Epithelial cell of proximal tubule (primary cell): Measurements from ENCODE around the gene SLFN5. TPM values are rescaled to one million over a fixed set of nuclear protein-coding genes. Genes with fewer than 3 reads are reported as not detected.
"Not testable (repeated sequence)": the region's sequence is repeated elsewhere in the genome, so short reads cannot be mapped to it uniquely, and the experiment has no call there.

Experiments
- DNase-seq: peaks from one replicate; pipeline ENCODE4 v3.0.0-alpha.2; 2011; ENCODE audit warnings: low read depth
- H3K4me3 ChIP-seq: 2 replicates; pipeline ENCODE4 v1.5.1; 2011; ENCODE audit warnings: low read depth, mild to moderate bottlenecking, low read length
- total RNA-seq: library from RNA; depleted of rRNA; stranded (reverse); fragments of >200 nt; gene quantifications from 2 replicates; pipeline ENCODE4 v1.2.3, GENCODE V29; 2015
- TF ChIP-seq, protein P1 (sequence below): conservative IDR thresholded peaks from 2 replicates; pipeline ENCODE4 v1.5.1; 2012; ENCODE audit warnings: low read depth, mild to moderate bottlenecking, low read length

SLFN5 gene
- total RNA-seq, 1 donor from 2014 or later, result 28.8 TPM

DNA sequence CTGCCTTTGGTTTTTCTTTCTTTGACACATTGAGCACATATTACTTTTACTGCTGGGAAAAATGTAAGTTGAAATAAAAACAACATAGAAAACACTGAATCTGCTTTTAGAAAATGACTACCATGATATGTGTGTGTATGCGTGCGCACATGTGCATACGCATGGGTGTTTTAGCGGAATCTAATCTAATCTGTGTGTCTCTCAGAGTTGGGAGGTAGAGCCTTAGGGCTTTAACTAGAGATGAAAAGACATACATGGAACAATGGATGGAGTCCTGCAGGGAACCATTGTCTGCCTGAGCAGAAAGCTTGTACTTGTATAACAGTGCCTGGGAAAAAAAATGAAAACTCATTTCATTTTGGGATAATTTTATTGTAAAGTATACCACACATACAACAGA is 12.4 kb downstream of the SLFN5 start:
- H3K4me3 ChIP-seq, result no peak overlapping the region
- TF ChIP-seq, protein P1, sequence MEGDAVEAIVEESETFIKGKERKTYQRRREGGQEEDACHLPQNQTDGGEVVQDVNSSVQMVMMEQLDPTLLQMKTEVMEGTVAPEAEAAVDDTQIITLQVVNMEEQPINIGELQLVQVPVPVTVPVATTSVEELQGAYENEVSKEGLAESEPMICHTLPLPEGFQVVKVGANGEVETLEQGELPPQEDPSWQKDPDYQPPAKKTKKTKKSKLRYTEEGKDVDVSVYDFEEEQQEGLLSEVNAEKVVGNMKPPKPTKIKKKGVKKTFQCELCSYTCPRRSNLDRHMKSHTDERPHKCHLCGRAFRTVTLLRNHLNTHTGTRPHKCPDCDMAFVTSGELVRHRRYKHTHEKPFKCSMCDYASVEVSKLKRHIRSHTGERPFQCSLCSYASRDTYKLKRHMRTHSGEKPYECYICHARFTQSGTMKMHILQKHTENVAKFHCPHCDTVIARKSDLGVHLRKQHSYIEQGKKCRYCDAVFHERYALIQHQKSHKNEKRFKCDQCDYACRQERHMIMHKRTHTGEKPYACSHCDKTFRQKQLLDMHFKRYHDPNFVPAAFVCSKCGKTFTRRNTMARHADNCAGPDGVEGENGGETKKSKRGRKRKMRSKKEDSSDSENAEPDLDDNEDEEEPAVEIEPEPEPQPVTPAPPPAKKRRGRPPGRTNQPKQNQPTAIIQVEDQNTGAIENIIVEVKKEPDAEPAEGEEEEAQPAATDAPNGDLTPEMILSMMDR, result no peak
- DNase-seq, result no peak

DNA sequence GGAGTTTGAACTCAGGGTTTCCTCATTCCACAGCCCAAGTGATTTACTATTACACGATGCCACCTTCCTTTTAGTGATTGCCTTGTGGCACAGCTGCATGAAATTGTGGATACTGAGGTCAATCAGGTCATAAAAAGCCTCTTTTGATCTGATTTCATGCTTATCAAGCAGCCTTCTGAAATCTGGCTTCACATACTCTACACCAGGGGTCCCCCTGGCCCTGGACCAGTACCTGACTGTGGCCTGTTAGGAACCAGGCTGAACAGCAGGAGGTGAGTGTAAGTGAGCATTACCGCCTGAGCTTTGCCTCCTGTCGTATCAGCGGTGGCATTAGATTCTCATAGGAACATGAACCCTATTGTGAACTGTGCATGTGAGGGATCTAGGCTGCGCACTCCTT is 13.8 kb downstream of the SLFN5 start:
- TF ChIP-seq, protein P1, result no peak
- no peak for DNase-seq
- H3K4me3 ChIP-seq, result no peak overlapping the region

DNA sequence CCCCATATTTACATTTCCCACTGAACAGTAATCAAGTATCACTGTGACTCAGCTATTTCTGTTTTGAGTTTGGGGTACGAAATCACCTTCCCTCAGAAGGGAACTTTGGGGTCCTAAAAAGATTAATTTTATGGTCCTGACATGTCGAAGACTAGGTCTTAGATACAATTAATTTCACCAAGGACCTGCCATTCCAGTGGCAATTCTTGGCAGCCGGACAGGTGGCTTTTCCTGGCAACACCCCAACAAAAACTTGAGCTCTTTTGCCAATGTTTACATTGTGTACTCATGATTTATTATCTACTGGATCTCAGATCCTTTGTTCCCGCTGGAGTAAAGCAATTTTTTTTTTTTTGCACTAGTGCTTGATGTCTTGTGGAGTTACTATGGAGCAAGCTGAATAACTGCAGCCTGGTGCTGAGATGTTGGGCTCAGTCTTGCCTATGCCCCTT is 14.4 kb downstream of the SLFN5 start:
- H3K4me3 ChIP-seq, result no peak overlapping the region
- TF ChIP-seq, protein P1, result no peak
- DNase-seq, result no peak

DNA sequence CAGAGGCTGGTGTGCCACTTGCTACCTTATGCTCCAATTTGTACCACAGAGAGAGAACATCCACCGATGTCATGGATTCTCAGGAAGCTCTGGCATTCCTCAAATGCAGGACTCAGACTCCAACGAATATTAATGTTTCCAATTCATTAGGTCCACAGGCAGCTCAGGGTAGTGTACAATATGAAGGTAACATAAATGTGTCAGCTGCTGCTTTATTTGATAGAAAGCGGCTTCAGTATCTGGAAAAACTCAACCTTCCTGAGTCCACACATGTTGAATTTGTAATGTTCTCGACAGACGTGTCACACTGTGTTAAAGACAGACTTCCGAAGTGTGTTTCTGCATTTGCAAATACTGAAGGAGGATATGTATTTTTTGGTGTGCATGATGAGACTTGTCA is 16.1 kb downstream of the SLFN5 start:
- H3K4me3 ChIP-seq, result no peak overlapping the region
- DNase-seq, result no peak
- TF ChIP-seq, protein P1, result no peak

DNA sequence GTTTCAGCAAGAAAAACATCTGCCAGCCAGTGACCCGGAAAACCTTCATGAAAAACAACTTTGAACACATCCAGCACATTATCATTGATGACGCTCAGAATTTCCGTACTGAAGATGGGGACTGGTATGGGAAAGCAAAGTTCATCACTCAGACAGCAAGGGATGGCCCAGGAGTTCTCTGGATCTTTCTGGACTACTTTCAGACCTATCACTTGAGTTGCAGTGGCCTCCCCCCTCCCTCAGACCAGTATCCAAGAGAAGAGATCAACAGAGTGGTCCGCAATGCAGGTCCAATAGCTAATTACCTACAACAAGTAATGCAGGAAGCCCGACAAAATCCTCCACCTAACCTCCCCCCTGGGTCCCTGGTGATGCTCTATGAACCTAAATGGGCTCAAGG is 22.2 kb downstream of the SLFN5 start:
- H3K4me3 ChIP-seq, result no peak overlapping the region
- TF ChIP-seq, protein P1, result no peak
- no peak for DNase-seq

DNA sequence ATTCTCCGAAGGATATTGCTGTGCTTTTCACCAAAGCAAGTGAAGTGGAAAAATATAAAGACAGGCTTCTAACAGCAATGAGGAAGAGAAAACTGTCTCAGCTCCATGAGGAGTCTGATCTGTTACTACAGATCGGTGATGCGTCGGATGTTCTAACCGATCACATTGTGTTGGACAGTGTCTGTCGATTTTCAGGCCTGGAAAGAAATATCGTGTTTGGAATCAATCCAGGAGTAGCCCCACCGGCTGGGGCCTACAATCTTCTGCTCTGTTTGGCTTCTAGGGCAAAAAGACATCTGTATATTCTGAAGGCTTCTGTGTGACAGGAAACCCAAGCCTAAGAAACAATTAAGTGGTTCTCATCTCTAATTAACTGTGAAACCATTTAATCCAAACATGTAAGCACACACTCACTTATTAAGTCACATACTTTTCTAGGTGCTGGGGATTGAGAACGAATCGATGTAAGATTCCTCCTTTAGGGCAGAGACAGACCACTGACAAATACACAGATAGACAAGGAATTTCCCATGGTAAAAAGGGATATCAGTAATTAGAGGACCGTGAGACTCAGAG is 22.8 kb downstream of the SLFN5 start:
- no peak overlapping the region for H3K4me3 ChIP-seq
- TF ChIP-seq, protein P1, result no peak
- DNase-seq, result no peak

DNA sequence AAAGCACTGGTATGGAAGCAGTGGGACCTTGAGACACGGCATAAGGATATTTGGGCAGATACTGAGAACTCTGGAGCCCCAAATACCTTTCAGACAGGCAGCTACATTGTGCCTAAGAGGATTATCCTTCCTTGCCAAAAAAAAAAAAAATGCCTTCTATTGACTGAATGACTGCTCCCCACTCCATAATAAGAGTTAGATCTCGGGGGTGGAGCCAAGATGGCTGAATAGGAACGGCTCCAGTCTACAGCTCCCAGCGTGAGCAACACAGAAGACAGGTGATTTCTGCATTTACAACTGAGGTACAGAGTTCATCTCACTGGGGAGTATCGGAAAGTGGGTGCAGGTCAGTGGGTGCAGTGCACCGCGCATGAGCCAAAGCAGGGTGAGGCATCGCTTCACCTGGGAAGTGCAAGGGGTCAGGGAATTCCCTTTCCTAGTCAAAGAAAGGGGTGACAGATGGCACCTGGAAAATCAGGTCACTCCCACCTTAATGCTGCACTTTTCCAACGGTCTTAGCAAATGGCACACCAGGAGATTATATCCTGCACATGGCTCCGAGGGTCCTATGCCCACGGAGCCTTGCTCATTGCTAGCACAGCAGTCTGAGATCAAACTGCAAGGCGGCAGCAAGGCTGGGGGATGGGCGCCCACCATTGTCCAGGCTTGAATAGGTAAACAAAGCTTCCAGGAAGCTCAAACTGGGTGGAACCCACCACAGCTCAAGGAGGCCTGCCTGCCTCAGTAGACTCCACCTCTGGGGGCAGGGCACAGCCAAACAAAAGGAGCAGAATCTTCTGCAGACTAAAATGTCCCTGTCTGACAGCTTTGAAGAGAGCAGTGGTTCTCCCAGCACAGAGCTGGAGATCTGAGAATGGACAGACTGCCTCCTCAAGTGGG is 31.5 kb downstream of the SLFN5 start:
- DNase-seq, H3K4me3 ChIP-seq: not testable (repeated sequence)

DNA sequence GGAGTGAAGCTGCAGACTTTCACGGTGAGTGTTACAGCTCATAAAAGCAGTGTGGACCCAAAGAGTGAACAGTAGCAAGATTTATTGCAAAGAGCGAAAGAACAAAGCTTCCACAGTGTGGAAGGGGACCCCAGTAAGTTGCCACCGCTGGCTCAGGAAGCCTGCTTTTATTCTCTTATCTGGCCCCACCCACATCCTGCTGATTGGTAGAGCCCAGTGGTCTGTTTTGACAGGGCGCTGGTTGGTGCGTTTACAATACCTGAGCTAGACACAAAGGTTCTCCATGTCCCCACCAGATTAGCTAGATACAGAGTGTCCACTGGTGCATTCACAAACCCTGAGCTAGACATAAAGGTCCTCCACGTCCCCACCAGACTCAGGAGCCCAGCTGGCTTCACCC is 35.6 kb downstream of the SLFN5 start:
- H3K4me3 ChIP-seq, DNase-seq: not testable (repeated sequence)

DNA sequence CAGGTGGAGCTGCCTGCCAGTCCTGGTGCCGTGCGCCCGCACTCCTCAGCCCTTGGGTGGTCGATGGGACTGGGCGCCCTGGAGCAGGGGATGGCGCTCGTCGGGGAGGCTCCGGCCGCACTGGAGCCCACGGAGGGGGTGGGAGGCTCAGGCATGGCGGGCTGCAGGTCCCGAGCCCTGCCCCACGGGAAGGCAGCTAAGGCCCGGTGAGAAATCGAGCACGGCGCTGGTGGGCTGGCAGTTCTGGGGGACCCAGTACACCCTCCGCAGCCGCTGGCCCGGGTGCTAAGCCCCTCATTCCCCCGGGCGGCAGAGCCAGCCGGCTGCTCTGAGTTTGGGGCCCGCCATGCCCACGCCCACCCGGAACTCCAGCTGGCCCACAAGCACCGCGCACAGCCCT is 36.0 kb downstream of the SLFN5 start:
- not testable (repeated sequence) for DNase-seq, H3K4me3 ChIP-seq
